ENCODE results near the gene DYNLT2. TPM values are rescaled to one million over a fixed set of nuclear protein-coding genes. Genes with fewer than 3 reads are reported as not detected.
A peak's percentile ranks its signal among the peaks of the same experiment; 100 is the strongest.

Gene DYNLT2
- total and polyA plus RNA-seq, 2 of the 13 experiments (the other 11 are each of a cell fraction or from before 2014, with no cell fraction given), result 2.1 to 4.3 TPM

DNA sequence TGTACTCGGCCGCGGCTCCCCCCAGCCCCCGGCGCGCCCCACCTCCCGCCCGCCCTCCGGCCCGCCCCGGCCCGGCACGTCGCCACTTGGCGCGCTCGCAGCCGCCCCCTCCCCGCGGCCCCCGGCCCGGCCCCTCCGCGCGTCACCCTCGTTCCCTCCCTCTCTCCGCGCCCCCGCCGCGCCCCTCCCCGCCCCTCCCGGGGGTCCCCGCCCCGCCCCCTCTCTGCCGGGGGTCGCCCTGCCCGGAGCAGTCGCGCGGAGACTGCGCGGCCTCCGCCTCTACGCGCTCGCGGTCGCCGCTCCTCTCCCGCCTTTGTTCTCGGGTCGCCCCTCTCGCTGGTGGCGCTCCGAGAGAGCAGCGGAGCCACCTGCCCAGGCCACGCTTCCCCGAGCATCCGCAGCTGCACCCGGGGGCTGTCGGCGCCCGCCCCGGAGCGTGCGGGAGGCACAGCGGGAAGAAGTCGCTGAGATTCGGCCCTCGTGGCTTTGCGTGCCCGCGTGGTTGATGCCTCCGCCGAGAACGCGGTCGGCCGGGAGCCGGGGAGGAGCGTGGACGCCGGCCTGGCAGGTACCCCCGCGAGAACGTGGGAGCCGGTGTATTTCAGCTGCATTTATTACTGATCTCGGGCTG, 26.8 kb downstream of the DYNLT2 start, which contains the start of gene PHF10 (continued):
- TF ChIP-seq ZNF484 (CRISPR knock-in tag; IDR thresholded peaks at IDR 0.05; ENCODE audit: borderline replicate concordance, low read depth), result peak; percentile 87
- TF ChIP-seq PRDM10 (CRISPR knock-in tag; IDR thresholded peaks at IDR 0.05; ENCODE audit: low read depth), result no peak
- TF ChIP-seq REL (CRISPR knock-in tag; conservative IDR thresholded peaks at IDR 0.05), result peak; percentile 96
- TF ChIP-seq, protein P1, sequence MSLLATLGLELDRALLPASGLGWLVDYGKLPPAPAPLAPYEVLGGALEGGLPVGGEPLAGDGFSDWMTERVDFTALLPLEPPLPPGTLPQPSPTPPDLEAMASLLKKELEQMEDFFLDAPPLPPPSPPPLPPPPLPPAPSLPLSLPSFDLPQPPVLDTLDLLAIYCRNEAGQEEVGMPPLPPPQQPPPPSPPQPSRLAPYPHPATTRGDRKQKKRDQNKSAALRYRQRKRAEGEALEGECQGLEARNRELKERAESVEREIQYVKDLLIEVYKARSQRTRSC (CRISPR knock-in tag; IDR thresholded peaks at IDR 0.05; ENCODE audit: low read depth), result no peak; the same call in 1 of the 2 replicates
- TF ChIP-seq ZNF138 (CRISPR knock-in tag; IDR thresholded peaks at IDR 0.05; ENCODE audit: low read depth), result peak; percentile 97
- no peak for TF ChIP-seq CEBPZ (IDR thresholded peaks at IDR 0.05; ENCODE audit: low read length)
- TF ChIP-seq ZBTB1 (CRISPR knock-in tag; IDR thresholded peaks at IDR 0.05; ENCODE audit: borderline replicate concordance), result peak; percentile 76
- TF ChIP-seq, protein P2, sequence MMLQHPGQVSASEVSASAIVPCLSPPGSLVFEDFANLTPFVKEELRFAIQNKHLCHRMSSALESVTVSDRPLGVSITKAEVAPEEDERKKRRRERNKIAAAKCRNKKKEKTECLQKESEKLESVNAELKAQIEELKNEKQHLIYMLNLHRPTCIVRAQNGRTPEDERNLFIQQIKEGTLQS (CRISPR knock-in tag; IDR thresholded peaks at IDR 0.05), result peak; percentile 35
- no peak for TF ChIP-seq ZSCAN20 (CRISPR knock-in tag; IDR thresholded peaks at IDR 0.05; ENCODE audit: borderline replicate concordance)
- TF ChIP-seq, protein P3, sequence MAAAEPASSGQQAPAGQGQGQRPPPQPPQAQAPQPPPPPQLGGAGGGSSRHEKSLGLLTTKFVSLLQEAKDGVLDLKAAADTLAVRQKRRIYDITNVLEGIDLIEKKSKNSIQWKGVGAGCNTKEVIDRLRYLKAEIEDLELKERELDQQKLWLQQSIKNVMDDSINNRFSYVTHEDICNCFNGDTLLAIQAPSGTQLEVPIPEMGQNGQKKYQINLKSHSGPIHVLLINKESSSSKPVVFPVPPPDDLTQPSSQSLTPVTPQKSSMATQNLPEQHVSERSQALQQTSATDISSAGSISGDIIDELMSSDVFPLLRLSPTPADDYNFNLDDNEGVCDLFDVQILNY (CRISPR knock-in tag; conservative IDR thresholded peaks at IDR 0.05), result peak; percentile 59
- TF ChIP-seq, protein P4, sequence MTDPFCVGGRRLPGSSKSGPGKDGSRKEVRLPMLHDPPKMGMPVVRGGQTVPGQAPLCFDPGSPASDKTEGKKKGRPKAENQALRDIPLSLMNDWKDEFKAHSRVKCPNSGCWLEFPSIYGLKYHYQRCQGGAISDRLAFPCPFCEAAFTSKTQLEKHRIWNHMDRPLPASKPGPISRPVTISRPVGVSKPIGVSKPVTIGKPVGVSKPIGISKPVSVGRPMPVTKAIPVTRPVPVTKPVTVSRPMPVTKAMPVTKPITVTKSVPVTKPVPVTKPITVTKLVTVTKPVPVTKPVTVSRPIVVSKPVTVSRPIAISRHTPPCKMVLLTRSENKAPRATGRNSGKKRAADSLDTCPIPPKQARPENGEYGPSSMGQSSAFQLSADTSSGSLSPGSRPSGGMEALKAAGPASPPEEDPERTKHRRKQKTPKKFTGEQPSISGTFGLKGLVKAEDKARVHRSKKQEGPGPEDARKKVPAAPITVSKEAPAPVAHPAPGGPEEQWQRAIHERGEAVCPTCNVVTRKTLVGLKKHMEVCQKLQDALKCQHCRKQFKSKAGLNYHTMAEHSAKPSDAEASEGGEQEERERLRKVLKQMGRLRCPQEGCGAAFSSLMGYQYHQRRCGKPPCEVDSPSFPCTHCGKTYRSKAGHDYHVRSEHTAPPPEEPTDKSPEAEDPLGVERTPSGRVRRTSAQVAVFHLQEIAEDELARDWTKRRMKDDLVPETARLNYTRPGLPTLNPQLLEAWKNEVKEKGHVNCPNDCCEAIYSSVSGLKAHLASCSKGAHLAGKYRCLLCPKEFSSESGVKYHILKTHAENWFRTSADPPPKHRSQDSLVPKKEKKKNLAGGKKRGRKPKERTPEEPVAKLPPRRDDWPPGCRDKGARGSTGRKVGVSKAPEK (CRISPR knock-in tag; IDR thresholded peaks at IDR 0.05; ENCODE audit: borderline replicate concordance), result no peak
- no peak for TF ChIP-seq ZNF343 (CRISPR knock-in tag; IDR thresholded peaks at IDR 0.05)
- TF ChIP-seq WIZ (CRISPR knock-in tag; IDR thresholded peaks at IDR 0.05), result peak; percentile 76
- peak; percentile 85; the same call in 1 of the 2 replicates for TF ChIP-seq ZNF674 (CRISPR knock-in tag; IDR thresholded peaks at IDR 0.05; ENCODE audit: low read depth)
- TF ChIP-seq FOXP1 (IDR thresholded peaks at IDR 0.05), result no peak
- TF ChIP-seq FOXP1 (CRISPR knock-in tag; IDR thresholded peaks at IDR 0.05), result no peak
- no peak for TF ChIP-seq TRIM24 (CRISPR knock-in tag; IDR thresholded peaks at IDR 0.05)
- no peak for TF ChIP-seq HNRNPUL1 (IDR thresholded peaks at IDR 0.05; ENCODE audit: low read depth, low read length)

All from HepG2 (cell line).